H54 (cell line): ENCODE data around the gene RUFY2.
A peak's percentile ranks its signal among the peaks of the same experiment; 100 is the strongest.
"Not testable (repeated sequence)": the region's sequence is repeated elsewhere in the genome, so short reads cannot be mapped to it uniquely, and the experiment has no call there.

Experiments used
- DNase-seq: peaks from one replicate; pipeline ENCODE4 v3.0.0; 2011; ENCODE audit warnings: low spot score, mixed read lengths; ENCODE audit not compliant: insufficient read length
- FAIRE-seq: peaks from 3 replicates; lab custom pipeline; 2011; peaks lifted over from hg19 to GRCh38; lab: Jason Lieb, UNC
- POLR2A ChIP-seq: IDR thresholded peaks from 2 replicates; pipeline ENCODE4 v1.6.1; 2011; ENCODE audit warnings: low read depth, mild to moderate bottlenecking, low read length

The RUFY2 gene

DNA sequence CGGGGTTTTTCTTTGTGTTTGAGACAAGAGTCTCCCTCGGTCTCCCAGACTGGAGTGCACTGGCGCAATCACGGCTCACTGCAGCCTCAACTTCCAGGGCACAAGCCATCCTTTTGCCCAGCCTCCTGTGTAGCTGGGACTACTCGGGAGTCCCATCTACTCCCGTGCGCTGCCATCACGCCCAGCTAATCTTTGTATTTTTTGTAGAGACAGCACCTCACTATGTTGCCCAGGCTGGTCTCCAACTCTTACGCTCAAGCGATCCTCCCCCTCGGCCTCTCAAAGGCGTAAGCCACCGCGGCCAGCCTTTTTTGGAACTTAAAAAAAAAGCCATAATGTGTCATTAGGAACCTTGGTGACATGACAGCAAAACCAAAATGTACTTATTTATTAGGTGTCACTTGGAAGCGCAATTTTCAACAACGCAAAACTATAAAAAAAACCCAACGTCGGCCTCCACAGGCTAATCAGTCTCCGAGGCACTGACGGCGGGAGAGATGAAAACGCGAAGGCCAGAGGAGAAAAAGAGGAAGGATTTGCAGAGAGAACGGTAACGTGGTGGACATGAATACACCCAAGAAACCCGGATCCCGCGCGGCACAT is 76.1 kb downstream of the RUFY2 start:
- no peak for DNase-seq
- FAIRE-seq = no peak
- no peak for TF ChIP-seq POLR2A

DNA sequence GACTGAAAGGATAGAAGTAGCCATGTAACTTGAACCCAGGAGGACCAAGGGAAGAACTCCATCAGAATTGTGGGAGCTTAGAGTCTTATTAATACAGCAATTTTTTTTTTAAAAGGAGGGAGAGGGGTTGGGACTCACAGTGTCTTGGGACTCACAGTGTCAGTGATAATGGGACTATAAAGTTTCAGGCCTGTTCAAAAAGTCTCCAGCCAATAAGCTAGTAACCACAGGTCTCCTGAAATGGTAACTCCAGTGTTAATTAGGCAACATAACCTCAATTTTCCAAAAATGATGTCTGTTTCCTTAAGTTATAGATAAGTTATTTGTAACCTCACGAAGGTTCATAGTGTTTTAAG is 77.6 kb downstream of the RUFY2 start:
- no peak for TF ChIP-seq POLR2A
- no peak for DNase-seq

DNA sequence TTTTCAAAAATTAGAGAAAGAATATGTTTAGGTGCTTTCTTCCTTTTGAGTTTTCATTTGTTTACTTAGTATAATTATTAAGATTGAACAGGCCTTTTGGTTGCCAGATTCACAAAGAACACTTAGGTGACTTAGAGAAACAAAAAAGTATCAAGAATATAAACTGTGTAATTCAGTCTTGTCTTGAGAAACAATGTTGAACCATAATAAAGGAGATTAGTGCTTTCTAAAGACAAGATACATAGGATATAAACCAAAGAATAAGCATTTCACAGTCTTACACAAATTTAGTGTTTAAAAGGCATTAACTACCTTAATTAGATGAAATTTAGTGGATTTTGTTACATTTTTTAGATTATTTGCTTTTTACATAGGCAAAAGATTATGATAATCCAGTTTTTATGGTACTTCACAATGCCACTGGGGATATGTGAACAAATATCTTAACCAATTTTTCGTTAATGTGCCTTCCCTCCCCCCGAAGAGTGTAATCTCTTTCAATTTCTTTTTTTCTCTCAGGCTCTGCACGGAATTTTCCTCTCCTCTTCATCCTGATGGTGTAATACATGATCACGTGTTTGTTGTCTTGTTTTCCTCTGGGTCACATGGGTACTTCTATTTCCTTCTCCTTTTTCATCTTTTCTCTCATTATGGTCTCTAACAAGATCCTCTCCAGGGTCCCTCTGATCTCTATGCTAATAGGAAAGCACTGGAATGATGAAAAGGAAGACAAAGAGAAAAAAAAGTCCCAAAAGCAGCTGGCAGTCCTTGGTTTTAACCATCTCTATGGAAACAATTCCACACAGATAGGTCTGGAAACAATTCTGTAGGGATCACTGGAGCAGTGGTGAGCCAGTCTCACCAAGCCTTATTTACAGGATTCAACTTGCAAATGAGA is 78.9 kb downstream of the RUFY2 start:
- TF ChIP-seq POLR2A = no peak
- peak; percentile 6 for FAIRE-seq
- DNase-seq = peak; percentile 54

More for the DNA sequence above, 77.6 kb downstream of the RUFY2 start:
- no peak for FAIRE-seq

DNA sequence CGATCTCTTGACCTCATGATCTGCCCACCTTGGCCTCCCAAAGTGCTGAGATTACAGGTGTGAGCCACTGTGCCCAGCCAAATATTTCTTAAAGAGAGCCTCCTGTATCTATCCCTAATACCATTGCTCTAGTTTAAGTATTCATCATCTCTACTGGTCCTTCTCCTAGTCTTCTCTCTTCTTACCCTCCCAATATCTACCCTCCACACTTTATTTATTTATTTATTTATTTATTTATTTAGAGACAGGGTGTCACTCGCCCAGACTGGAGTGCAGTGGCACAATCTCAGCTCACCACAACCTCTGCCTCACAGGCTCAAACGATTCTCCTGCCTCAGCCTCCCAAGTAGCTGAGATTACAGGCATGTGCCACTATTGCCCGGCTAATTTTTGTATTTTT is 82.7 kb downstream of the RUFY2 start:
- FAIRE-seq, DNase-seq: not testable (repeated sequence)

DNA sequence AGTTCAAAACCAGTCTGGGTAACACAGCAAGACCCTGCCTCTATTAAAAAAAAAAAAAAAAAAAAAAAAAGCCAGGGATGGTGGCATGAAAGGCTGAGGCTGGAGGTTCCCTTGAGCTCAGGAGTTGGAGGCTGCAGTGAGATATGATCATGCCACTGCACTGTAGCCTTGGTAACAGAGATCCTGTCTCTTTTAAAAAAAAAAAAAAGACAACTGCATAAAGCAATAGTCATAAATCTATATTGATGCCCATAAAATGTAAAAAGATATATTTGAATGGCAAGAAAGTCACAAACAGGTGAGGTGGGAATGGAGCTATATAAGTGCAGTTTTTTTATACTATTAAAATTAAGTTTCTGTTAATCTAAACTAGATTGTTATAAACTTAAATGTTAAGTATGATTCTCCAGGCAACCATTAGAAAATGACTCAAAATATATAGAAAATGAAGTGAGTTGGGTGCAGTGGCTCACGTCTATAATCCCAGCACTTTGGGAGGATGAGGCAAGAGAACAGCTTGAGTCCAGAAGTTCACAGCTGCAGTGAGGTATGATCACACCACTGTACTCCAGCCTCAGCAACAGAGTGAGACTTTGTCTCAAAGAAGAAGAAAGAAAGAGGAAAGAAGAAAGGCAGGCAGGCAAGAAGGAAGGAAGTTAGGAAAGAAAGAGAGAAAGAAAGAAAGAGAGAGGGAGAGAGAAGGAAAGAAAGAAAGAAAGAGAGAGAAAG is 88.6 kb downstream of the RUFY2 start:
- no peak for TF ChIP-seq POLR2A
- FAIRE-seq (no peak), DNase-seq (no peak)

DNA sequence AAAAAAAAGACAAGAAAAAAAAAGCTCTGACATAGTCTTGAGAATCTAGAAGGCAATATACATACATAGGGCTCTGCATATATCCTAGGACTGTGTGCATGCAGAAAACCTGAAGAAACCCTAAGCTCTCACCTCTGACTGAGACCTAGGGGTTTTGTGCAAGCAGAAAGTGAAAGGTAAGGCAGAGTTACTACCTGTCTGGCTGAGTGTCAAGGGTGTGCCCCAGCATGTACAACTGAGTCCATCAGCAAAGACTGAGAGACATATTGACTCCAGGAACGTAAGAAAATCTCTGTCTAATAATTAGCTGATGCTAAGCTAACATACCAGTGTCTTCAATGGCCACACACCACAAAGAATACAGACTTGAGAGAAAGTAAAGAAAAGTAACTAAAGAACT is 91.5 kb downstream of the RUFY2 start:
- no peak for FAIRE-seq
- no peak for DNase-seq
- no peak for TF ChIP-seq POLR2A

DNA sequence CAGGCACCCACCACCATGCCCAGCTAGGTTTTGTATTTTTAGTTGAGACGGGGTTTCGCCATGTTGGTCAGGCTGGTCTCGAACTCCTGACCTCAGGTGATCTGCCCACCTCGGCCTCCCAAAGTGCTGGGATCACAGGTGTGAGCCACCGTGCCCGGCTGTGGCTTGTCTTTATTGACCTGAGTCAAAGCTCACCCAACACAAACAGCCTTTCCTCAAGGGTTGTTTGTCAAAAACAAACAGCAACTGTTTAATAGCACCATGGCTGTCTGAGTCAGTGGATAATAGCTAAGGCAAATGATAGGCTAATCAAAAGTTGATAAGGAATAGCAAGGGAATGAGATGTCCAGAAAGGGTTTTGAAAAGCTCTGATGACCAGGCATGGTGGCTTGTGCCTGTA is 92.1 kb downstream of the RUFY2 start:
- DNase-seq, FAIRE-seq: not testable (repeated sequence)

DNA sequence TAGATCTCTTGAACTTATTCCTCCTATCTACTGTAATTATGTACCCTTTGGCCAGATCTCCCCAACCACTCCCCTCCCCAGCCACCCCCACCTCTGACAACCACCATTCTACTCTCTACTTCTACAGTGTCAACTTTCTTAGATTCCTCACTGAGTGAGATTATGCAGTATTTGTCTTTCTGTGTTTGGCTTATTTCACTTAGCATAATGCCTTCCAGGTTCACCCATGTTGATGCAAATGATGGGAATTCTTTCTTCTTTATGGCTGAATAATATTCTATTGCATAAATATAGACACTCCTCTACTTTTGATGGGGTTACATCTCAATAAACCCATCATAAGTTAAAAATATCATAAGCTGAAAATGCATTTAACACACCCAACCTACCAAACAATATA is 96.5 kb downstream of the RUFY2 start:
- FAIRE-seq (no peak), DNase-seq (no peak)
- no peak for TF ChIP-seq POLR2A

DNA sequence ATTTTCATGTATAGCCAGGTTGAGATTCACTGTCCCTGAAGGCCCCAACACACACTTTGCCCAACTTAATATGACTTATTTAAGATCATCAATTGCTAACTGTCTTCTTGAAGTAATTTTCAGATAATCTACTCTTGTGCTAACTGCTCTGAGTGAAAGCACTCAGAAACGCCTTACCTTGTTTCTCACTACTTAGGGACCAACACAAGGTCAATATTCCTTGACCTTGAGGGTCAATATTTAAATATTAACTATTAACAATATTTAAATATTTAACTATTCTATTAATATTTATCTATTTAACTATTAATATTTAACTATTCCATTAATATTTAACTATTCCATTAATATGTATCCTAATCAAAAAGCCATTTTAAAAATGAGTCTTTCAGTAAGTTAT is 101.2 kb downstream of the RUFY2 start:
- no peak for DNase-seq
- FAIRE-seq = no peak
- no peak for TF ChIP-seq POLR2A

DNA sequence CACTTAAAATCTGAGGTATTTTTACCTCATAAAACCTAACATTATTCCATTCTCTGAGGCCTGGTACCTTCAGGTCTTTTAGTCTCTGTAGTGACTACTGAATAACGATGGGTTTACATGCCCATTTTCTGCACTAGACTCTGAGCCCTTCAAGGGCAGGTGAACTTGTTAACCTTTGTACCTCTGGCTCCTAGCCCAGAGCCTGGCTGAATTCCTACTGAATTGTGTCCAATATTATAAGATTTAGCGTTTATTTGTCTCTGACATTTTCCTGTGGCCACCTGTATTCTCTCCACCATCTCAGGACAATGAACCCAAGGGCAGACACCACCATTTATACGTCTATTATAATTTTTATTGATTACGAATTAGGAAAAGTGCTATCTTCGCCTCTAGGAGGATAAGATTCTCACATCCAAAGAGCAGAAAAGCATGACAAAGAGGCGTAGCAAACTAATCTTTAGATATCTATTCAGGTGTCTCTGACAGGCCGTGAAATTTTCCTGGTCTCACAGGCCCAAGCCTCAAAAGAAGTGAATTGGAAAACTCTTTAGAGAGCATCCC is 103.1 kb downstream of the RUFY2 start:
- no peak for FAIRE-seq

DNA sequence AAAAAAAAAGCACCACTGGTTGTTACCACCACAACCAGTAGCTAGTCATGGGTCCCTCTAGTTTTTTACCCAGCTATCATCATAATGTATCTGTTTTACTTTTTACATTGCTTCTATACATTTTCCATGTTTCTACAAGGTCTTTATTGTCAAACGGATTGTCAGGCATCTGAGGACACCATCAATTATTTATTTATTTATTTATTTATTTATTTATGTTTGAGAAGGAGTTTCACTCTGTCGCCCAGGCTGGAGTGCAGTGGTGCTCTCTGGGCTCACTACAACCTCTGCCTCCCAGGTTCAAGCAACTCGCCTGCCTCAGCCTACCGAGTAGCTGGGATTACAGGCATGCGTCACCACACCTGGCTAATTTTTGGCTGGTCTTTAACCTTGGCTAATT is 104.2 kb downstream of the RUFY2 start:
- no peak for FAIRE-seq
- TF ChIP-seq POLR2A = no peak
- DNase-seq = no peak

More for the DNA sequence above, 103.1 kb downstream of the RUFY2 start:
- no peak for DNase-seq
- TF ChIP-seq POLR2A = no peak

DNA sequence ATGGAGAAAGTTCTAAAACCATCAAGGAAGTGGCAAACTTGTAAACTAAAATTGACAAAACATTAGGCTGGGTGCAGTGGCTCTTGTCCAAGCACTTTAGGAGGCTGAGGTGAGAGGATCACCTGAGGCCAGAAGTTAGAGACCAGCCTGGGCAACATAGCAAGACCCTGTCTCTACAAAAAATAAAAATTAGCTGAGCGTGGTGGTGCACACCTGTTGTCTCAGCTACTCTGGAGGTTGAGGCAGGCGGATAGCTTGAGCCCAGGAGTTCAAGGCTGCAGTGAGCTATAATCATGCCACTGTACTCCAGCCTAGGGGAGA is 104.6 kb downstream of the RUFY2 start:
- FAIRE-seq = no peak
- TF ChIP-seq POLR2A = no peak

DNA sequence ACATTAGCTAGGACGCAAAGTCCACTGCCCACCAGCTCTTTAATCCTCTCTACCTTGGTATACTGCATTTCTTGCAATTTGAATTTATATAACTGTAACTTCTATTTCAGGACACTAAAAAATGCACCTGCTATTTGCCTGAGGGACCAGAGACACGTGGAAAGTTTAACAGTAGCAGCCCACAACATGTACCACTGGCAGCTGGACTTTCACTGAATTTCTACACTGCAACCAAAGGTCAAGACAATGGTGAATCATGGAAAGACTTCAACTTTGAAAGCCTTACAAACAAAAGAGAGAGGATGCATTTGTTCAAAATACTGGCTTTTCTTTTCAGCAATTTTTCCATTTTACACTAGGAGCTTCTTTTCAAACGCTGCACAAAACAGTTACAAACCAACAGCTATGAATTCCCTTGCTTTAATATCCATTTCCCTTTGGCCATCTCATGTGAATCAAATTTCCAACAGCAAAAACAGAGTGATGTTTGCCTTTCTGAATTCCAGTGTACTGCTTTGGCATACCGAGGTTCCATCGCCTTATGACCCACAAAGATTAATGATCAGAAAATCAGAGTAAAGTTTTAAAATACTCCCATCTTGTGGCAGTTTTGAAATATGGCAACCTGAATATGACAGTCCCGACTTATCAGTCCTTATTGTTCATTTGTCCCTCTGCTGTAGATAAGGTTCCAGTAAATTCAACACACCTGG is 105.1 kb downstream of the RUFY2 start:
- peak; percentile 93 for FAIRE-seq
- TF ChIP-seq POLR2A = no peak
- peak; percentile 36 for DNase-seq

More for the DNA sequence above, 104.6 kb downstream of the RUFY2 start:
- no peak for DNase-seq
